ENCODE results near the gene GNG11.

Gene GNG11

DNA sequence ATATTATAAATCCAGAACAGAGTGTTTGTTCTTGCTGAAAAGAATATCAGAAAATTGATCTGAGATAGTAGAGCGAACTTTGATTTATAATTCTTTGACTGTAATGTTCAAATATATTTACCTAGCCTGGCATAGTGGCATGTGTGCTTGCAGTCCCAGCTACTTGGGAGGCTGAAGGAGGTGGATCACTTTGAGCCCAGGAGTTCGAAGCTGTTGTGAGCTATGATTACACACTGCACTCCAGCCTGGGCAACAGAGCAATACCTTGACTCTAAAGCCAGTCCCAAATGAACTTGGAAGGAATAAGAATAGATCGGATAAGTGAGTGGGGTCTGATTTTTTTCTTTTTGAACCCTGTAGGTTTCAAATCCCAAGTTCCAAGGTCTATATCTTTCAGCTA is 23.5 kb downstream of the GNG11 start:
- TF ChIP-seq CTCF (IDR thresholded peaks at IDR 0.05; ENCODE audit: extremely low read depth, insufficient read depth, missing control alignments), result no peak
- in situ Hi-C loops (cut with MboI; ENCODE audit: low pct_unique_long_range_greater_than_20kb, low sequenced_read_pairs, unreplicated experiment), result no loop called here
- DNase-seq (ENCODE audit: low spot score), result no peak

- TF ChIP-seq CTCF (IDR thresholded peaks at IDR 0.05; ENCODE audit: extremely low read depth, insufficient read depth, missing control alignments), result no peak
- in situ Hi-C loops (cut with MboI; ENCODE audit: low pct_unique_long_range_greater_than_20kb, low sequenced_read_pairs, unreplicated experiment), result no loop called here
- DNase-seq (ENCODE audit: low spot score), result no peak
Measured at GRCh38 chr7:93945756-93946535, 24.4 kb downstream of the GNG11 start.

DNA sequence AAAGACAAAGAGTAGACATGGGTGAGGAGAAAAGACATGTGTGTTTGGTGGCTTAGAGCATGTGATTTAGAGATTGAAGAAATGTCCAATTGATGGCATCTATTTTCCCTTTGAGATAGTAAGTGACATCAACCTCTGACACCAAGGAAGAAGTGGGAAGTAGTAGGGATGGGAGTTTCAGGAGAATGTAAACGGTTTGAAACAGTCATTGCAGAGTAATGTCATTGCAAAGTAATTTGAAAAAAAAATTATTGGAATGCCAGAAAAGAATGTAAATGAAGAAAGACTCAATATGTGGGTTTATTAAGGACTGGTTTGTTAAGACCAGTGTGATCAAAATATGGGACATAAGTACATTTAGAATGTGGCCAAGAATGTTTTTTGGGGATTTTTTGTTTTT is 26.6 kb downstream of the GNG11 start:
- no peak for DNase-seq (ENCODE audit: low spot score)
- in situ Hi-C loops (cut with MboI; ENCODE audit: low pct_unique_long_range_greater_than_20kb, low sequenced_read_pairs, unreplicated experiment), result no loop called here

DNA sequence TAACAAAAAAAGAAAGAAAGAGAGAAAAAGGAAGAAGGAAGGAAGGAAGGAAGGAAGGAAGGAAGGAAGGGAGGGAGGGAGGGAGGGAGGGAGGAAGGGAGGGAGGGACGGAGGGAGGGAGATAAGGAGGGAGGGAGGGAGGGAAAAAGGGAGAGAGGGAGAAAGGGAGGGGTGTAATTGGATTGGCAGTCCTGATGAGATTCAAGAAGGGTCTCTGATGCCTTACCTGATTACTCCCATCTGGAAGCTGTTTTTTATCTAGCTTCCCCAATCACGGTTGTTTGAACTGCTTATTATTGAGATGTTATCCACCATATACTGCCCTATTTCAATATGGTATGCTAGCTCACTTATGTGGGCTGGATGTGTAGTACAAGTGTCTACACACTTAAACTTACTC is 27.3 kb downstream of the GNG11 start:
- no peak for TF ChIP-seq CTCF (IDR thresholded peaks at IDR 0.05; ENCODE audit: extremely low read depth, insufficient read depth, missing control alignments)
- in situ Hi-C loops (cut with MboI; ENCODE audit: low pct_unique_long_range_greater_than_20kb, low sequenced_read_pairs, unreplicated experiment), result no loop called here
- DNase-seq (ENCODE audit: low spot score), result no peak

More for the DNA sequence above, 26.6 kb downstream of the GNG11 start:
- no peak for TF ChIP-seq CTCF (IDR thresholded peaks at IDR 0.05; ENCODE audit: extremely low read depth, insufficient read depth, missing control alignments)

DNA sequence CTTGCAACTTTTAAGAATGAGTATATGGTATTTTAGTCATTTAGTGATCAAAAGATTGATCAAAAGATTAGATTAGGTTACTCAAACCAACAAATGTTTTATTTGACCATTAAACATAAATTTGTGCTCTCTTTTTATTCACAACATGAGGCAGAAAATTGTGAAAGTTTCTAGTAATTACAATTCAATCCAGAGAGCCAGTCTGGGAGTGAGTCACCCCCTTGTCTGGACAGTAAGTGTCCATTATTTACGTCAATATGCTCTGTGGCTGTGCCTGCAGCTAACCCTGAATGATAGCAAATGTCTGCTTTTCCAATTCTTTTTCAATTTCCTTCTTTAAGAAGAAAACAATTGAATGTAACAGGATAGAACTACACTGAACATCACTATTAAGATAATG is 27.9 kb downstream of the GNG11 start:
- no peak for DNase-seq (ENCODE audit: low spot score)
- no peak for TF ChIP-seq CTCF (IDR thresholded peaks at IDR 0.05; ENCODE audit: extremely low read depth, insufficient read depth, missing control alignments)
- in situ Hi-C loops (cut with MboI; ENCODE audit: low pct_unique_long_range_greater_than_20kb, low sequenced_read_pairs, unreplicated experiment), result no loop called here

GRCh38 chr7:93955304-93955703 is 33.8 kb downstream of the GNG11 start:
- in situ Hi-C loops (cut with MboI; ENCODE audit: low pct_unique_long_range_greater_than_20kb, low sequenced_read_pairs, unreplicated experiment), result no loop called here
- DNase-seq (ENCODE audit: low spot score), result no peak

More at GRCh38 chr7:93955304-93955703, 33.8 kb downstream of the GNG11 start:
- TF ChIP-seq CTCF (IDR thresholded peaks at IDR 0.05; ENCODE audit: extremely low read depth, insufficient read depth, missing control alignments), result no peak

Measured in GM13977 (cell line).